Fibroblast of mammary gland (primary cell): ENCODE data around the gene STX2.

Source experiments
- DNase-seq: peaks from one replicate; pipeline ENCODE4 v3.0.0-alpha.2; 2010; ENCODE audit warnings: low read depth
- H3K4me3 ChIP-seq: 2 replicates; pipeline ENCODE4 v1.5.1; 2011; ENCODE audit warnings: low read depth, mild to moderate bottlenecking, low read length, moderate library complexity; ENCODE audit not compliant: control insufficient read depth
- CTCF ChIP-seq: conservative IDR thresholded peaks from 2 replicates; pipeline ENCODE4 v1.5.1; 2011; ENCODE audit warnings: low read depth, low read length, inconsistent platforms; ENCODE audit not compliant: control insufficient read depth, insufficient read depth

STX2 gene

DNA sequence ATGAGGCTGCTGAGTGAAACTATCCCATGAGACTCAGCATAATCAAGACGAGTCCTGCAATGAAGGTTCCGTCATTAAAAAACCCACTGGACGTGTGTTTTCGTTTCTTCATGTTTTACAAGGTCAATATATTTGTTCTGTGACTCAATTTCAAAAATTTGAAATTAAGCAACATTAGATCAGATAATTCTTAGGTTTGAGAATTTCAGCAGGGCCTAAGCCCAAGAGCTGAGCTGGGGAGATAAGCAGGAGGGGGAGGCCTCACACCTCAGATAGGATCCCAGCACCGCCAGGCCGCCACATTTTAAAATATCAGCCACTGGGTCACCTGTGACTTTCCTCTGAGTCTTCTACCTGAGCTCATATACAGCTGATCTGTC is 13.3 kb downstream of the STX2 start:
- H3K4me3 ChIP-seq = no peak overlapping the region
- TF ChIP-seq CTCF = no peak
- no peak for DNase-seq

DNA sequence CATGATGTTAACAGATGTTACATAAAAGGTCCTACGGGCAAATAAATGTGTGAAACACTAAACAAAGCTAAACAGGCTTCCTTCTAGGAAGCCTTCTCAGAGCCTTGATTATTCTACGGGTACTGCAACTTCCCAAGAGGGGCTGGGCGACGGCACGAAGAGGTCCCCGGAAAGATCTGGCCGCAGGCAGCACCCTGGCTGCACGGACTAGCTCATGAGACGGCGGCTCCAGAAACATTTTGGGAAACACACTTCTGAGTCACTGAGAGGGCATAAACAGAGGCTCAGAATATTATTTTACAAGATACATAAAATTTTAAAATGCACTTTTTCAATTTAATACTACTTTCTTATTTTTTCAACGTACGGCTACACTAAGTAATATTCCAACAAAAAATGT is 19.4 kb downstream of the STX2 start:
- DNase-seq = no peak
- H3K4me3 ChIP-seq = no peak overlapping the region
- no peak for TF ChIP-seq CTCF

GRCh38 chr12:130818635-130819576 is 20.1 kb downstream of the STX2 start:
- DNase-seq = peak; percentile 57
- no peak for TF ChIP-seq CTCF
- peak overlapping the region; percentile 46 for H3K4me3 ChIP-seq

DNA sequence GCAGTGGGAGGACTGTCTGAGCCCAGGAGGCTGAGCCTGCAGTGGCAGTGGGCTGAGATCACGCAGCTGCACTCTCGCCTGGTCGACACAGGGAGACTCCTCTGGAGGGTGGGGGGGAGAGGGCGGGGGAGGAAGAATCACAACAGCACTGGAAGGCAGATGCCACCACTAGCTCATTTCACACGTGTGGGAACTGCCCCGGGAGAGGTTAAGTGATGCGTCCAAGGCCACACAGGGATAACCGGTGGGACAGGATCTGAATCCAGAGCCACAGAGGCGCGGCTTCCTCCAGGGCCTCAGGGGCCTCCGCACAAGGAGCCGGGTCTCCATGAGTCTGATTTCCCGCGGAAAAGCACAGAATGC is 20.8 kb downstream of the STX2 start:
- peak overlapping the region; percentile 46 for H3K4me3 ChIP-seq
- no peak for TF ChIP-seq CTCF
- no peak for DNase-seq

DNA sequence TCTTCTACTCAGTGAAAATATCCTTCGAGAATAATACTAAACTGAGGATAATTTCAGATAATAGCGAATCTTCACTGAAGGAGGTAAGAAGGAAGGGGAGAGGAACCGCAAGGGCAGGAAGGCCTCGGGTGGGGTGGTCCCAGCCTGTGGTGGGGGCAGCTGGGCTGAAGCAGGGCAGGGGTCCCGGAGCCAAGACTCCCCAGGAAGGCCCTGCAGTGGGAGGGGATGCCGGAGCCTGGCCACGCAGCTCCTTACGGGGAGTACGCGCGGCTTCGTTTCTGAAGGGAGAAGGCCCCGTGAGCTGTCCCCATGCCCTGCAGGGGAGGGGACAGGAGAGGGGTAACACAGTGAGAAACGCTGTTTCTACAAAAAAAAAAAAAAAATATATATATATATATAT is 21.2 kb downstream of the STX2 start:
- TF ChIP-seq CTCF = no peak
- no peak overlapping the region for H3K4me3 ChIP-seq
- no peak for DNase-seq

GRCh38 chr12:130816097-130816496 is 23.0 kb downstream of the STX2 start:
- no peak for DNase-seq
- no peak overlapping the region for H3K4me3 ChIP-seq
- no peak for TF ChIP-seq CTCF
